ENCODE measurements around the gene SYT3. TPM values are rescaled to one million over a fixed set of nuclear protein-coding genes. Genes with fewer than 3 reads are reported as not detected.
"Not testable (repeated sequence)": the region's sequence is repeated elsewhere in the genome, so short reads cannot be mapped to it uniquely, and the experiment has no call there.

The SYT3 gene
- total RNA-seq, 1 donor from 2014 or later: not detected

DNA sequence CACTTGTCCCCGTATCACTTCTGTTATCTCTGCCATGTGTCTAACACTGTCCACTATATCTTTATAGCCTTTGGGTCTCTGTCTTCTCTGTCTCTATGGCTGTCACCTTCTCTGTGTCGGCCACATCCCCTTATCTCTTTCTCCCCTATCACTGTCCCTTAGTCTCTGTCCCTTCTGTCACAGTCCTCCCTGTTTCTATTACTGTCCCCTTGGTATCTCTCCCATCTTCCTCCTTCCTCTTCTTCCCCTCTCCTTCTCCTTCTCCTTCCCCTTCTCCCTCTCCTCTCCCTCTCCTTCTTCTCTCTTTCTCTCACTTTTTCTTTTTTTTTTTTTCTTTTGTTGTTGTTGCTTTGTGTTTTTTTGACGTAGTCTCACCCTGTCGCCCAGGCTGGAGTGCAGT is 36.7 kb downstream of the SYT3 start:
- ATAC-seq: no peak

GRCh38 chr19:50602496-50602895 is 37.2 kb downstream of the SYT3 start:
- no peak for ATAC-seq

GRCh38 chr19:50602089-50602422 is 37.6 kb downstream of the SYT3 start:
- no peak for ATAC-seq

GRCh38 chr19:50601407-50602088 is 38.1 kb downstream of the SYT3 start:
- ATAC-seq: no peak

GRCh38 chr19:50599427-50599826 is 40.3 kb downstream of the SYT3 start:
- ATAC-seq: no peak

- no peak for ATAC-seq
These were observed 49.5 kb downstream of the SYT3 start for GRCh38 chr19:50590191-50590590.

GRCh38 chr19:50581795-50582660 is 57.7 kb downstream of the SYT3 start:
- ATAC-seq: not testable (repeated sequence)

- no peak for ATAC-seq
These were observed 58.6 kb downstream of the SYT3 start for GRCh38 chr19:50580970-50581634.

DNA sequence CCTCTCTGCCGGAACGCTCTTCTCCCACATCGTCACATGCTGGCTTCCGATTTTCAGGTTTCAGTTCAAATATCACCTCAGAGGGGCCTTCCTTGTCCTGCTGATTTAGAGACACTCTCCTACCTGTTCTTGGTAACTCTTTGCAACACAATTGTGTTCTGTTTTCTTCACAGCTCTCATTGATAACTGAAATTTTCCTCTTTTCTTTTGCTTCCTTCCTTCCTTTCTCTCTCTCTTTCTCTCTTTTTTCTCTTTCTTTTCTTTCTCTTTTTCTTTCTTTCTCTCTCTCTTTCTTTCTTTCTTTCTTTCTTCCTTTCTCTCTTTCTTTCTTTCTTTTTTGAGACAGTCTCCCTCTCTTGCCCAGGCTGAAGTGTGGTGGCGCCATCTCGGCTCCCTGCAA is 59.4 kb downstream of the SYT3 start:
- no peak for ATAC-seq

DNA sequence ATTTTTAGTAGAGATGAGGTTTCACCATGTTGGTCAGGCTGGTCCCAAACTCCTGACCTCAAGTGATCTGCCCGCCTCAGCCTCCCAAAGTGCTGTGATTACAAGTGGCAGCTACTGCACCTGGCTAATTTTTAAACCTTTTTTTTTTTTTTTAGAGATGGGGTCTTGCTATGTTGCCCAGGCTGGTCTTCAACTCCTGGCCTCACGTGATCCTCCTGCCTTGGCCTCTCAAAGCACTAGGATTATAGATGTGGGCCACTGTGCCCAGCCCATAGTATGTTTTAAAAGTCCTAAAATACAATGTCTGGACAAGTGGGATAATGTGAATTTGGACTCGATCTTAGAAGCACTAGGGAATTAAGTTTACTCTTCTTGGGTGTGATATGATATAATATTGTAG is 62.9 kb downstream of the SYT3 start:
- not testable (repeated sequence) for ATAC-seq

- ATAC-seq: no peak
These were observed 65.8 kb downstream of the SYT3 start for GRCh38 chr19:50573741-50574461.

Other genes starting within 250 kb of the SYT3 start
- 0.44 TPM for gene SPIB, start 220.9 kb downstream of the SYT3 start, total RNA-seq
- 0.08 TPM for gene MYBPC2, start 207.0 kb downstream of the SYT3 start, total RNA-seq
- 53.8 TPM for gene EMC10, start 163.4 kb downstream of the SYT3 start, total RNA-seq
- gene GARIN5A, start 163.0 kb downstream of the SYT3 start, total RNA-seq: 1.1 TPM
- 38.4 TPM for gene JOSD2, start 128.7 kb downstream of the SYT3 start, total RNA-seq
- not detected for gene ASPDH, start 126.0 kb downstream of the SYT3 start, total RNA-seq
- gene LRRC4B, start 71.4 kb downstream of the SYT3 start, total RNA-seq: 0.24 TPM
- gene C19orf81, start 9.6 kb upstream of the SYT3 start, total RNA-seq: not detected
- 0.04 TPM for gene SHANK1, start 79.9 kb upstream of the SYT3 start, total RNA-seq
- 2.7 TPM for gene CLEC11A, start 83.5 kb upstream of the SYT3 start, total RNA-seq
- gene GPR32, start 130.6 kb upstream of the SYT3 start, total RNA-seq: not detected
- not detected for gene ACP4, start 150.5 kb upstream of the SYT3 start, total RNA-seq
- gene KLK1, start 183.9 kb upstream of the SYT3 start, total RNA-seq: 1.3 TPM
- not detected for gene KLK15, start 193.7 kb upstream of the SYT3 start, total RNA-seq
- not detected for gene KLK3, start 215.0 kb upstream of the SYT3 start, total RNA-seq
- gene KLK2, start 233.6 kb upstream of the SYT3 start, total RNA-seq: not detected

Data from esophagus mucosa (tissue), 1 donor.